ENCODE data around the gene ZNF91.

DNA sequence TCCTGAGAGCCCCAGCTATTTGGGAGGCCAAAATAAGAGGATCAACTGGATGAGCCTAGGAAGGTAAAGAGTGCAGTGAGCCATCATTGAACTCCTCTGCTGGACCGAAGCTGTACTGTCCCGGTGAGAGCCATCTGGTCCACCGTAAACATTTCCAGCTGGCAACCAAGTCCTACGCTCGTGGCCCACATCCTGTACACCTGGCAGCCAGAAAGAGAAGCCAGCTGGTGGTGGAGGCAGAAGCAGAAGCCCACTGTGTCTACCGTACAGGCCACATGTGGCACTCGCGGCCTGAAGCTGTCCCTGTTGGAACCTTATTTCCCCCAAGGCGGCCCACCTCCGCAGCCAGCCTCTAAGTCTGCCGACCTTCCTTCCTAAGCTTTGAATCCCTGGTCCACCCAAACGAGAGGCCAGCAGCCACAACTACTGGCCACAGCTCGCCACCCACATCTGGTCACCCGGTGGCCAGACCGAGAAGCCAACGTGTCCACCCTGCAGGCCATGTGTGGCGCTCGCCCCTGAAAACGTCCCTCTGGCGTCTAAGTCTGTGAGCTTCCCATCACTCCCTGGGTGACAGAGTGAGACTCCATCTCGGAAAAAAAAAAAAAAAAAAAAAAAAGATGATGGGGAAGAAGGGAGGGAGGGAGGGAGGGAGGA lies 14.2 kb upstream of the ZNF91 start:
- TF ChIP-seq EZH2 (IDR thresholded peaks at IDR 0.05; ENCODE audit: low read length, missing control alignments) (no peak), CTCF (conservative IDR thresholded peaks at IDR 0.05 in 1 of 2, IDR thresholded peaks at IDR 0.05 in 1 of 2; ENCODE audit: low read depth in 1 of 2, low read length in 2 of 2) (no peak)

Measured in fibroblast of lung (primary cell).